Ammon's horn (tissue), 1 donor: ENCODE data around the gene LY6G5C.

Experiments
- DNase-seq: peaks from one replicate; pipeline ENCODE4 v3.0.0-alpha.2; 2016; ENCODE audit warnings: low spot score

LY6G5C gene

GRCh38 chr6:31680226-31681134 lies at the start of gene LY6G5C:
Gene LY6G5C, minus strand, starts transcription at chr6:31681067. Its CDS starts 694 bp downstream, at chr6:31680373.
- DNase-seq = peak; percentile 92

- peak; percentile 89 for DNase-seq
These were observed 49.2 kb upstream of the LY6G5C start for GRCh38 chr6:31729979-31730630.

- DNase-seq = peak; percentile 84
These were observed 48.7 kb upstream of the LY6G5C start for GRCh38 chr6:31729515-31729978.

- DNase-seq = no peak
These were observed 48.1 kb upstream of the LY6G5C start, which contains the start of gene DDAH2 for GRCh38 chr6:31728767-31729514. Gene DDAH2, minus strand, starts transcription at chr6:31729299. Its CDS starts 138 bp downstream, at chr6:31729161.

GRCh38 chr6:31727717-31728671 lies 47.1 kb upstream of the LY6G5C start:
- no peak for DNase-seq

GRCh38 chr6:31727034-31727716 lies 46.3 kb upstream of the LY6G5C start:
- DNase-seq = peak; percentile 64

- no peak for DNase-seq
These were observed 44.9 kb upstream of the LY6G5C start for GRCh38 chr6:31725502-31726350.

GRCh38 chr6:31723980-31724691 lies 43.3 kb upstream of the LY6G5C start:
- DNase-seq = no peak

- no peak for DNase-seq
These were observed 42.5 kb upstream of the LY6G5C start, which contains the start of gene MPIG6B for GRCh38 chr6:31723245-31723979. Gene MPIG6B, plus strand, starts transcription at chr6:31723373. Its CDS starts 11 bp downstream, at chr6:31723384.

- no peak for DNase-seq
These were observed 41.3 kb upstream of the LY6G5C start for GRCh38 chr6:31722173-31722572.

GRCh38 chr6:31721351-31722020 lies 40.6 kb upstream of the LY6G5C start, which contains the start of gene LY6G6C:
Gene LY6G6C, minus strand, starts transcription at chr6:31721746. Its CDS starts 67 bp downstream, at chr6:31721679.
- DNase-seq = no peak

GRCh38 chr6:31720196-31720770 lies 39.4 kb upstream of the LY6G5C start:
- no peak for DNase-seq

GRCh38 chr6:31719001-31719400 lies 38.1 kb upstream of the LY6G5C start:
- DNase-seq = no peak

- DNase-seq = no peak
These were observed 37.4 kb upstream of the LY6G5C start for GRCh38 chr6:31718265-31718664.

GRCh38 chr6:31717499-31718222 lies 36.8 kb upstream of the LY6G5C start:
- no peak for DNase-seq
